OCI-LY1 (cell line): ENCODE measurements around the gene NGF.

ENCODE experiments used
- EZH2 ChIP-seq: fragments of 200-600 bp; sonication (generic), shearing (Covaris generic); IDR thresholded peaks from 2 replicates; pipeline ENCODE4 v1.8.0; 2017; ENCODE audit warnings: borderline replicate concordance, mixed run types, mild to moderate bottlenecking, antibody characterized with exemption, low read length, moderate library complexity, mixed read lengths
- TF ChIP-seq, protein P1 (sequence below): fragments of 200-600 bp; sonication (generic), shearing (Covaris generic); IDR thresholded peaks from 2 replicates; pipeline ENCODE4 v1.5.1; 2017; ENCODE audit warnings: mild to moderate bottlenecking, antibody characterized with exemption, low read length, moderate library complexity, mixed read lengths

DNA sequence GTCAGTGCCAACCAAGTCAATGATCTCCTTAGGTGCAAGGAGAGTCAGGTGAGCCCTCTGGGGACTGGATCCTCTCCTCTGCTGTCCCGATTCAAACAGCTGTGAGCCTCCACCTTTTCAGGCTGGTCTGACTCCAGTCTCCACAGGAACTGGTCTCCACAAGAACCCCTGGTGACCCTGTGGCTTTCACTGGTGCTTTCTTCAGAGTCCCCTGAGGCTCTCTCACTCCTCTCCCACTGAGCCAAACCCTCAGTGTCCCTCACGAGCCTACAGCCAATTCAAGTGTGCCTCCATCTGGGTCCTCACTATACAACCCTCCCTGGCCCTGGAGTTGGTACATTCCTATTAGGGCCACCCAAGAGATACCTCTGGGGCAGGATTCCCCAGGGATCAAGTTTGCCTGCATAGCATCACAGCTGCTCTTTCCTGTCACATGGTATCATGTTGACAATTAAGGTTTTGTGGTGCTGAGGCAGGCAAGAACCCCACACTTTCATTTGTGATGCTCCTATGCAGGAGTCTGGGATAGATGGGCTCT lies 5.2 kb upstream of the NGF start:
- TF ChIP-seq, protein P1, sequence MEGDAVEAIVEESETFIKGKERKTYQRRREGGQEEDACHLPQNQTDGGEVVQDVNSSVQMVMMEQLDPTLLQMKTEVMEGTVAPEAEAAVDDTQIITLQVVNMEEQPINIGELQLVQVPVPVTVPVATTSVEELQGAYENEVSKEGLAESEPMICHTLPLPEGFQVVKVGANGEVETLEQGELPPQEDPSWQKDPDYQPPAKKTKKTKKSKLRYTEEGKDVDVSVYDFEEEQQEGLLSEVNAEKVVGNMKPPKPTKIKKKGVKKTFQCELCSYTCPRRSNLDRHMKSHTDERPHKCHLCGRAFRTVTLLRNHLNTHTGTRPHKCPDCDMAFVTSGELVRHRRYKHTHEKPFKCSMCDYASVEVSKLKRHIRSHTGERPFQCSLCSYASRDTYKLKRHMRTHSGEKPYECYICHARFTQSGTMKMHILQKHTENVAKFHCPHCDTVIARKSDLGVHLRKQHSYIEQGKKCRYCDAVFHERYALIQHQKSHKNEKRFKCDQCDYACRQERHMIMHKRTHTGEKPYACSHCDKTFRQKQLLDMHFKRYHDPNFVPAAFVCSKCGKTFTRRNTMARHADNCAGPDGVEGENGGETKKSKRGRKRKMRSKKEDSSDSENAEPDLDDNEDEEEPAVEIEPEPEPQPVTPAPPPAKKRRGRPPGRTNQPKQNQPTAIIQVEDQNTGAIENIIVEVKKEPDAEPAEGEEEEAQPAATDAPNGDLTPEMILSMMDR: no peak
- no peak for TF ChIP-seq EZH2
